SW480 (cell line): ENCODE data around the gene GPC6.
"Not testable (repeated sequence)": the region's sequence is repeated elsewhere in the genome, so short reads cannot be mapped to it uniquely, and the experiment has no call there.

Source experiments
- DNase-seq: peaks from one replicate; pipeline ENCODE4 v3.0.0-alpha.2; 2016; ENCODE audit warnings: low spot score

The GPC6 gene

DNA sequence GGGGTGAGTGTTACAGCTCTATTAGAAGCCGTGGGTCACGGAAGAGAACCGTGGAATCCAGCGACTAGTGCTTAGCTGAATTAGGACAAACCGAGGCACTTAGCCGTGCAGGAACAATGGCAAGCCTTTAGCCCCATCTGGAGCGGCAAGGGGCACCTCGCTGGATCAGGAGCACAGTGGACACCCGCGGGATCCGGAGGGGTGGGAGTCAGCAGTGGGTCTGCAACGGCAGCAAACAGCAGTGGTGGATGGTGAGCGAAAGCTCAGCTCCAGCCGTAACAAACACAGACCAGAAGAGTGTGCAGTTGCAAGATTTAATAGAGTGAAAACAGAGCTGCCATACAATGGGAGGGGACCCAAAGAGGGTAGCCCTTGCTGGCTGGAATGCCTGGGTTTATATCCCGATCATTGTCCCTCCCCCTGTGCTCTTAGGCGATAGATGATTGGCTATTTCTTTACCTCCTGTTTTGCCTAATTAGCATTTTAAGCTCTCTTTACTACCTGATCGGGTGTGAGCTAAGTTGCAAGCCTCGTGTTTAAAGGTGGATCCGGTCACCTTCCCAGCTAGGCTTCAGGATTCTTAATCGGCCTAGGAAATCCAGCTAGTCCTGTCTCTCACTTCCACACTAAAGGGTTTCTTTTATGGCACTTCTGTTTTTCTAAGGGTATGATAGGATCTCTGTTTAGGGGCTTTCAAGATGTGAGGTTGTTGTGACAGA lies 1076.4 kb downstream of the GPC6 start:
- not testable (repeated sequence) for DNase-seq

DNA sequence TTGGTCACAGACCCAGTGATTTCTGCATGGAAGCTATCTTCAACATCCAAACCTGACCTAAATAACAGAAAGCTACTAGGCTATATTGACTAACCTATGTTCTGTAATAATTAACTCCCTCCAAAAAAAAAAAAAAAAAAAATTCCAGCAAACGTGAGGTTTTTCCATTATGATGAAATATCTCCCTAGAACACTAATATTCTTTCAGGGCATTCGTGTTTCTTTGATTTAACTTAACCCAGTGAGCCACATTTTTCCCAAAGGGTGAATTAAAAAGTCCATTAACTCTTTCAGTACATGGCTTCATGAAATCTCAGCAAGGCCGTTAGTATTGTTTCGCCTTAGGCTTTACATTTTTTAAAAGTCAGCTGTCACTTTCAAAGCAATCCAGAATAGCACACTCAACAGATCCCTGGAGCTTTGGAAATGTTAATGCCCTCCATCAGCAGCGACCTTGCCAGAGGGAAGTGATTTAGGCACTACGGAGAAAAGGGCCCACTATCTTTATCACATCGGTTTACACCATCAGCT lies 1077.1 kb downstream of the GPC6 start:
- DNase-seq, result no peak

DNA sequence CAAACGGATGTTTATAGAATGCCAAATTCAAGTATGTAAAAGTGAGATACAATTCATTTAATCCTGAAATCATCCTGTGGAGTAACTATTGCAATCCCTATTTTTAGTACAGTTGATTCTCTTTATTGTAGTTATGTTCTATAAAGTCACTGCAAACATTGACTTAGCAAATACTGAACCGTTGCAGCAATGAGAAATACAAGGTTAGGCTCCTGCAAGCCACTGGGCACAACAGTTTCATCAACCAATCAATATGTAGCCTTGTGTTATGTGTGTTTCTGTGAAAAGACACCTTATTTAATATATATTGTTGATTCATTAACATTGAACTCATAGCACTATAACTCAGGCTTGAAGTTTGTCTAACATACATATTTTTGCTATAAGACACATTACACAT lies 1078.4 kb downstream of the GPC6 start:
- no peak for DNase-seq

DNA sequence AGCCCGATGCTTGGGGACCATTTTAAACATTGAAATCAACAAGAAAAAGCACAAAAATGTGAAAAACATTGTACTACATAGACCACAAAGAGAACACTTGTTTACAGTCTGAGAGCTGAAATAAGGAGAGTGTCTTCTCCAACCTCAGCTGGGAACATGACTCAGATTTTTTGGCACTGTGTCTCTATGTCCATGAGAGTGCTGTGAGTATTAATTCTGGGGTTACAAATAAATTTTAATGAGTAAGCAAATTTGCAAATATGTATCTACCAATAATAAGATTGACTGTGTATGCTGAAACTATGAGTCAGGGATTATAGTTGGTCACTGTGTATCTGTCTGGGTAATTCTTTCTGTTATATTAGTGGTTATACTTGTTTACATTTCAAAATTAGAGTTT lies 1078.9 kb downstream of the GPC6 start:
- DNase-seq, result no peak

DNA sequence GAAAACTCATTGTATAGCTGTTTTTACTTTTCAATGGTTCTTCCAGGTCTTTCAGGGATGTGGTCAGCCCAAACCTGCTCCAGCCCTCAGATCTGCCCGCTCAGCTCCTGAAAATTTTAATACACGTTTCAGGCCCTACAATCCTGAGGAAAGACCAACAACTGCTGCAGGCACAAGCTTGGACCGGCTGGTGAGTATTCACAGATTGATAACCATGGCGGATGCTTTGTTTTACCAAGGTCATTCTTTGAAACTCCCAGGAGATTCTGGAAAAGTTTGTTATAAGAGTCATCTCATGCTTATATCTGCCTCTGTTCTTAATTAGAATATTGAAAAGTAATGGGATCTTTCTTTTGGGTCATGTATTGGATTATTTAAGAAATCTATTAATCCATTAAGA lies 1079.3 kb downstream of the GPC6 start:
- DNase-seq, result no peak

DNA sequence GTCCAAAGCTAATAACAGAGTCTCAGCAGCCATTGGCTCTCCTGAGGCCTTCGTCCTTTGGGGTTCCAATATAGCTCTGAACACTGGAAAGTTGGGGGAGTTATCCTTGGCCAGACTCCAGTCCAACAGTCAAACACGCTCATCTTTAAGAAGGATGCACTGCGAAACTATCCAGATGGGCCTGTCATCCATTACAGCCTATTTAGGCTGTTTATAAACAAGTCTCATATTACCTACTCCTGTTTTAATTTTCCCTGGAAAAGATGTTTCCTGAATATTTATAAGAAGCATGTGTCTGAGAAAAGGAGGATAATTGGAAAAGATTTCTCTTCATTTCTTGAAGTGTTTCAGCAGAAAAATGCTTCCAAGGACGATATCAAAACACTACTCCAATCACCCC lies 1082.2 kb downstream of the GPC6 start:
- no peak for DNase-seq

DNA sequence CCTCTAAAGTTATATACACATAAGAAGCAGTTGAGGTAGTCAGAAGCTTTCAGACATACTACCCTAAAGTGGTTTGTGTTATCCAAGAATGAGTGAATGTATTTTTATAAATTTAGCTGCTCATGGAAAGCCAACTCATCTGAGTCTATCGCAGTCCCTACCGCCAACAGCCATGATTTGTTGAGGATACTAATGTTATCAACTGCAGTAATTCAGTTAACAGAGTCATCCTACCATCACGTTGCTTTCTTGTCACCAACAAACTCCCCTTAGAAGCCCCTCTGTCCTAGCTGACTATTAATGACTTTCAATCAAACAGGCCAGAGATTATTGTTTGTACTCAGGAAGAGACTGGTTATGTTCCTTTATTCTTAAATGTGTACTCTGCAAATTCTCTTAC lies 1083.0 kb downstream of the GPC6 start:
- DNase-seq, result no peak

DNA sequence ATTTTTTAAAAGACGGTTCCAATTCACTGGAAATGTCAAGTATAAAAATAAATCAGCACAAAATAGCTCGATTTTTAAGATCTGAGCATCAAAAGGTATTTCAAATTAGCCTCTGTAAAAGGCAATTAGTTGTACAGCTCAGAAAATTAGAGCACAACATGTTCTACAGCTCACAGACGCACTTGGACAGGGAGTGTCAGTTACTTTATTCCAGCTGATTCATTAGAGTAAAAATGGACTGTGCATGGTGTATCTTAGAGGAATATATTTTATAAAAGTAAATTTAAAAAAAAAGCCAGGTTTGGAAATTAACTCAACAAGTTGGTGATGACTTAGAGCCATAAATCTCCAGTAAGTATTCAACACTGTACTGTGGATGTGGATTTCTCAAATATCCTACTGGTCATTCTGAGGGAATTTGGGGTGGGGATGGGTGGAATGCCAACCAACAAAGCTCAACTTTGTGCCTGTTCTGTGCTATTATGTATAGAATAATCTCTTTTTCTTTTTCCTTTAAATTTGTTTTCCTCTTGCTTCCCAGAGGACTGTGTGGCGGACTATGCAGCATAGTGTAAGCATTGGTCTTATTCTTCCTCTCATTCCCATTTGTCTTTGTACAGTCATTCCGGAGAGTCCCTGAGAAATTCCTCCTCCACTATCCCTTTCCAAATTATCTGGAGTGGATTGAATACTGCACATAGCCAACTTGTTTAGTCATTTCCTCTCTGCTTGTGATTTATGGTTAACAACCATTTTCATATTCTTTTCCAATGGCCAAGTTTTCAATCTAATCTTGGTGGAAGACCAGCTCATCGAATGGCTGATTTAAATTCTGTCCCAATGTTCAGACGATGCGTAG lies 1083.6 kb downstream of the GPC6 start:
- no peak for DNase-seq

DNA sequence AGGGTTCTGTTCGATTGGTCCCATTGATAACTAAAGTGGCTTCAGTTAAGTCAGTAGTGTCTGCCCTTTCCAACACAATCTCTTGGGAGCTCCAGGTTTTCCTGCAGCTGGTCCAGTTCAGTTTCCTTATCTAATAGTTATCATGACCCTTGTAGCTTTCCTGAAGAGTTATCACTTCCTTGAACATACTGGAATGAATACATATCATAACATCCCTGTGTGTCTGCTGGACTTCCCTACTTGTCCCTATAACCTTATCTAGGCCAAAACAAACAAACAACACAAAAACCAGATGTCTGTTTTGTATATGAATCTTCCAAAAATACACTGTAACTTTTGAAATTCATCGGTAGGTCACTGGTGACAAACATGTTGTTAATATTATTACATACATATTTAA lies 1085.3 kb downstream of the GPC6 start:
- DNase-seq, result no peak

DNA sequence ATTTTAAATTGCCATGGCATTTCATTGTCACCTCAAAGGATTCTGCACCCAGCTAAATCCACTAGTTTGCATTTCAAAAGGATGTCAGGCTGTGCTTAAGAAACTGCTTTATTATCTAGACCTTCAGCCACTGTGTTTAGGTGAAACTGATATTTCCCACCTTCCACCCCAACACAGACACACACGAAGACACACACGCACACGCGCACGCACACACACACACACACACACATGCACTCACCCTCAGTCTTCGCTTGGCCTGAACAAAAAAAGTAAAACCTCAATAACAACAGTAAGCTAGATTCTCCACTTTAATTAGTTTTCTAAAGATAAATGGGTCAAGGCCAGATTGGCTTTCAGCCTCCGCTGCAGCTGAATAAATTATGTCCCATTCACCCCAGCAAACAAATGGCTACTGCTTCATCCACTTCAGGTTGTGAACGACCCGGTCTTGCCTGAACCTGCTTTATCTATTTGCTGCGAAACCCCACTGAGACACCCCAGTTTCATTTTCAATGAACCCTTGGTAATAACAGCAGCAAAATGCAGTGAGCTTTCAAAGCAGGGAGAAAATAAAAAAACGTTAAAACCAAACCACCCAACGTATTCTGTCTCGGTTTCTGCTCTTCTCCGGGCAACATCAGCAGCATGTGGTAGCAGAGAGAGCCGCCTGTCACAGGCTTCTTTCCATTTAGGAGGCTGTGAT lies 1086.1 kb downstream of the GPC6 start:
- DNase-seq, result no peak

DNA sequence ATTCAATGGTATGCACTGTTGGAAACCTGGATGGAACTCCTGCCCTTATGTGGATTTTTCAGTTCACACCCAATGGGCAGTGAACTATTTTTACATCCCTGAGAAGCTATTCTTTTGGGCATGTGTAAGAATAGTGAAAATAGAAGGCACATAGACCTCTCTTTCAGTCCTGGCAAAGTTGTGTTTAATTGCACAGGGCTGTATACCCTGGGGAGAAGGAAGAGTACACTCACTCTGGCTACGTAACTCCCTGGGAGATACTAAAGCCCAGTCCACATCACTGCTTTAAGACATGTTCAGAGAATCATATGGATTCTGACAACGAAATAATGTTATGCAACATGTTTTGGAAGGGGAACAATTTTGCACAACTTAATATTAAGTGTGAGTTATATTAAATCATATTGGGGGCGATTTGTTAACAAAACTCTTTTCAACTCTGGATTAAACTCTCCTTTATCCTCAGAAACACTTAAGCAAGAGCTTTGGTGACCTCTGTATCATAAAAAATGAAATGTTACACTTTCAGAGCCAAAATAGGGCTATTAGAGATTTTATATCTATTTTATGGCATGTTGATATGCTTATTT lies 1086.8 kb downstream of the GPC6 start:
- no peak for DNase-seq

DNA sequence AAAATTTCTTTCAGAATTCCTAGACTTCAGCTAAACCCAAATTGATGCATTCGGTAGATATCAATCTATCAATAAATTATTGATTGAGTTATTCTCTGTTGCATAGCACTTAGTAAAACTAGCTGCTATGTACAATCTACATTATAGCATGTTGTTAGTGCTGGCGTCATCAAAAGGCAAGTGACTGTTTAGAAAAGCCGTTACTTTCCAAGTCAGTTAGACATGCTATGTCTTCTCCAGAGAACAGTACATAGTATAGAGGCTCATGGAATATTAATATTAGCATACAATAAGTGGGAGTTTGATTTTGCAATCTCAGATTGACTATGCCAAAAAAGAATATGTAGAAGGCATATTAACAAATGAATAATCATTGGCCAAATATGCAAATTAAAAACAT lies 1087.3 kb downstream of the GPC6 start:
- no peak for DNase-seq

DNA sequence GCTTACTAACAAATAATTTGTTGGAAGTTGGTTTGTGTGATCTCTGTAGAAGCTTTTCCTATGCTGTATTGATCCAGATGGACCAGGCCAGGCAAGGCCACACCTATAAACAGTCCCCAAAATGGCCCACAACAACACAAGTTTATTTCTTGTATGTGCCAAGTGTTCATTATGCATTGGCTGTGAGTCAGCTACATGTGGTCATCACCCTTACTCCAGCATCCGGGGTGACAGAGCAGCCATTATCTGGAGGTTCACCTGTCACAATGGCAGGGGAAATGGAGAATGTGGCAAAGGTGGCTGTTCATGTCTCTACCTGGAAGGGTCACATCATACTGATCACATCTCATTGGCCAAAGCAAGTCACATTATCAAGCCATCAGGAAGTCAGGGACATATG lies 1088.6 kb downstream of the GPC6 start:
- no peak for DNase-seq

DNA sequence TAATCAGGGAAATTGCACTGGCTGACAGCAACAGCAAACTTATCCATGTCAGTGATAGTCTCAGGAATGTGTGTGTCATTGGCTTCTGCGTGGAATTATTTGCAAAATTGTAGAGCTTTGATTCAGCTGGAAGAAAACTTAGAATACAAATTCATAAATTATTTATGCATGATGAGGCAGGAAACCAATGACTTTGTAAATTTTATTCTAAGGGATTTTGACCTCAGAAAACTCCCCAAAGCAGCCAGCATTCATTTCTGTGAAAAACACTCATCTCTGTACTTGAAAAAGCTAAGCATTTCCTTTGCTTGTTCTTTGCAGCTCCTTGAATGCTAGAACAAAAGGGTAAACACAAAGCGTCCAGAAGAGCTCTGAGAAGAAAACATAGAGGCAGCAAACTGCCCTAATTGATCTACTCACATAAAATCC lies 1090.5 kb downstream of the GPC6 start:
- no peak for DNase-seq

DNA sequence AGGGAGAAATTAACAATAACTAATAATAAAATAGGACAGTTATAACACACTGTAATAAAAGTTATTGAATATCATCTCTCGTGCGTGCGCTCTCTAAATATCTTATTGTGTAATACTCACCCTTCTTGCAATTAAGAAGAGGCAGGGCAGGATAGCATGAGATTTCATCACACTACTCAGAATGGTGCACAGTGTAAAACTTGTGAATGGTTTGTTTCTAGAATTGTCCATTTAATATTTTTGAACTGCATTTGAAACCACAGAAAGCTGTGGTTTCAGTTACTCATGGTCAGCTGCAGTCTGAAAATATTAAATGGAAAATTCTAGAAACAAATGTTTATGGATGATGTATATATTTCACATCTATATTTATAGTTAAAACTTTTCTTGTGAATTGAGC lies 1091.8 kb downstream of the GPC6 start:
- no peak for DNase-seq

DNA sequence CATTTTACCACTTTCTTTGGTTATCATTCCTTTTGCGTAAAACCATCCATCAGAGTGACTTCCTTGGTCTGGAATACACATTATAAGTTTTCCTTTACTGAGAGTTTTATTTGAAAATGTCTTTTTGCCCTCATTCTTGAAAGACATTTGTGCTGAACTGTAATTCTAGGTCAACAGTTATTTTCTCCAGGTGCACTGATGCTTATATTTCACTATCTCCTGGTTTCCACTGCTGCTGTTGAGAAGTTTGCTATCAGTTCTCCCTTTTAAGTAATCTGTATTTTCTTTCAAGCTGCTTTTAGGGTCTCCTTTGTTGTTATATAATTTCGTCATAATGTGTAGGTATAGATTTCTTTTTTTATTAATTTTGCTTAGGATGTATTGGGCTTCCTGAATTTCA lies 1092.9 kb downstream of the GPC6 start:
- no peak for DNase-seq

DNA sequence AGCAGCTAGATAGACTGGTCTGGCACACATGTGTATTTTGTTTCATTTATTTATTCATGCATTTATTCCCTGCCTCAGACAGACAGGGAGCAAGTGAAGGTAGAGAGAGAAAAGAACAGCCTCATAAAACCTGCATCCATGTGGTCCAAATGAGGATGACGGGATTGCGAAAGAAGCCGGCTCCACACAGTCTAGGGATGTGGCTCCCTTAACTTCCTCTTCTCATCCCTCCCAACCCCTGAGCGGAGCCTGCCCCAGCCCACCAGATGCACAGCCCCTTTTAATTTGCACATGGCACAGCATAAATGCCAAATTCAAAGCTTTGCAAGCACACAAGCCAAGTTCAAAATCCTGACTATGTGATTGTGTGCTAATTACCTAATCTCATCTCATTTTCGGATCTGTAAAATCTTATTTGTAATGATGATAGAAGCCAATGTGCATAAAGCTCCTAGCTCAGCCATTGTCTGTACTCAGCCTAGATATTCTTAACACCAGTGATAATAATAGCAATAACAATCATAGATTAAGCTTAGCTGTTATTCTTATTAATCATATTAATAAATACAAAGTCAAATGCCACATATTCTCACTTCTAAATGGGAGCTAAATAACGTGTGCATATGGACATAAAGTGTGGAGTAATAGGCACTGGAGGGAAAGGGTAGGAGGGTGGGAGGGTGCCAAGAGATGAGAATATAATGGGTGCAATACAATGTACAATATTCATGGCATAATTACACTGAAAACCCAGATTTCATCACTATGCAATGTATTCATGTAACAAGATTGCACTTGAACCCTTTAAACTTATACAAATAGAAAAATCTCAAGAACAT lies 1096.5 kb downstream of the GPC6 start:
- no peak for DNase-seq

DNA sequence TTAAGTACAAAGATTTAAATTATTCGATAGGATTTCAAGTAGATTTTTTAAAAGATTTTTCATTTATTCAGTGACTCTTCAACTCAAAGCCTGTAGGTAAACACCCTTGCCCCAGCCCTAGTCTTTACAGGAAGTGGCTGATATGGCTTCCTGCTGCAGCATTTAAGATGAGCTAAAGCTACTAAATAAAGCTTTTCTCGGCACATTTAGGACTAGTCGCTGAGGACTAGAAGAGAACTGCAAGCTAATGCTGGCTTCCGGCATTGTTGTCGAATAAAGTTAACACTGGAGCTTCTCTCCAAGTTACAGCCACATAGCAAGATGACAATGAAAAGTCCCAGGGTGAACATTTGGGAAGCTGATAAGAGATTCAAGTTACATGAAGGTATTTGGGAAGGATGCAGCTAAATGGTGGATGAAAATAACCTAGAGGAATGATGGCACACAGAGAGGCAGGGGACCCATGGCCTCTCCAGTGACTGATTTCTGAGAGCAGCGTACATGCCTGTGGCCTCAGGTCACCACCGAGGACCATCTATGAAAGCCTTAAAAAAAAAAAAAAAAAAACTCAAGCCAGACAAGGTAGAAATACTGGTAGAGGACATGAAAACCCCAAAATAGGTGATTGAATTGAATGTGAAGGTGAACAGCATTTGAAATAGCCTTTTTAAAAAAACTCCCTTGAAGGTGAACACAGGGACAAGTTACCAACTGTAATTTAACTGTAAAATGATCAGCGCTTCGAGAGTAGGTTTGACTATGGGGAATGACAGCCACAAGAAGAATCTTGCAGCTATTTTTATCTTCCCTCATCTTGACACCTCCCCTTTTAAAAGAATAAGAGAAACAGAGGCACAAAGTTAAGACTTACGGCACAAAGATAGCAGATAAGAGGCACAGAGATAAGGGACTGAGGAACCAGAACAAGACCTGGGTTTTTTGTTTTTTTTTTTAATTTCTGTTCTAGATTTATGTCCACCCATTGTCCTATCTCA lies 1097.5 kb downstream of the GPC6 start:
- no peak for DNase-seq

DNA sequence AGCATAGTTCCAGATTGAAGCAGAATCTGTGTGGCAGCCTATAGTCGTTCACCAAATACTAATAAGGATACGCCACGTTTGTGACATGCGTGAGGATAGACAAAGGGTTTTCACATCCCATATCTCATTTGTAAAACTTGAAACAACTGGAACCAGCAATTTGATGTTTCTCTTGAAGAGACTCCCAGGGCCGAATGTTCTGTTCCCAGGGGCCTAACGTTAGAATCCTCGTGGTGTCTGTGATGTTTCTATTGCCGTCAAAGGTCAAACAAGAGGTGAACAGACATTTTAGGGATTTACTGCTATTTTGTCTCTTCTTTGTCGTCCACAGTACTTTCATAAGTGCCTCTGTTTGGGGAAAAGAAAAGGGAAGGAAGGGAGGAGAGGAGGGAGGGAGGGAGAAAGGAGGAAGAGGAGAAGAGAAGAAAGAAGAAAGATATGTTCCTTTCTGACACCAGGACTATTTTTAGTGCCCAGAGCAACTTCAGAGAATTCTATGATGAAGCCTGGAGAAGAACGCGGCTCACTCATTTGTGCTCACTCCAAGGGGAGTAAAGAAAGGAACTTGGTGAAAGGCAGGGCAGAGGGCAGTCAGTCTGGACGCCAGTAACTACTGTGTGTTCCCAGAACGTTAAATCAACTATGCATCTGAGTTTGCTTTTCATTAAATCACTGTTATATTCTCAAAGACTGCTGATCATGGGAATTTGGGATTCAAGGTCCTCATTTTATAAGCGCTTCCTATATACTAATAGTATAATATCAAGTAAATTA lies 1098.3 kb downstream of the GPC6 start:
- DNase-seq, result no peak
